Measurements from ENCODE around the gene B3GALT4. TPM values are rescaled to one million over a fixed set of nuclear protein-coding genes. Genes with fewer than 3 reads are reported as not detected.

B3GALT4 gene
- total RNA-seq, 1 experiment from 2014 or later, result 7.9 TPM

GRCh38 chr6:33286946-33287914, 10.3 kb downstream of the B3GALT4 start:
- H3K4me1 ChIP-seq (ENCODE audit: insufficient read depth, low read length), result peaks cover 17% of the 10 kb centered on the region
- no peak for ATAC-seq
- intact Hi-C loops (cut with micrococcal nuclease), result no loop called here
- no peak for DNase-seq
- no TSS peak for BruUV-seq (replicated peaks)
- H3F3A ChIP-seq (ENCODE audit: low read length, unreplicated experiment), result no peaks in the 10 kb centered on the region
- H2AFZ ChIP-seq (ENCODE audit: low read length), result no peak overlapping the region
- ChIA-PET POLR2A (ENCODE audit: unreplicated experiment) (no interaction called here), CTCF (no interaction called here)
- H3K27me3 ChIP-seq (ENCODE audit: low read length), result no peaks in the 10 kb centered on the region
- no peaks in the 10 kb centered on the region for H3K9me3 ChIP-seq (ENCODE audit: low read length)
- H4K20me1 ChIP-seq (ENCODE audit: low read length), result no peaks in the 10 kb centered on the region
- H3K9me2 ChIP-seq (replicated peaks; ENCODE audit: low read length), result no peaks in the 10 kb centered on the region
- no peak overlapping the region for H3K27ac ChIP-seq (ENCODE audit: low read length)
- TF ChIP-seq CTCF (conservative IDR thresholded peaks at IDR 0.05; ENCODE audit: low read depth, low read length) (no peak), EZH2 (IDR thresholded peaks at IDR 0.05; ENCODE audit: low read length, unreplicated experiment) (no peak), EZH2phosphoT487 (IDR thresholded peaks at IDR 0.05; ENCODE audit: borderline replicate concordance, low read length) (no peak)
- H3K36me3 ChIP-seq (ENCODE audit: low read depth, low read length), result peaks cover 43% of the 10 kb centered on the region
- H3K79me2 ChIP-seq (ENCODE audit: low read length), result peaks cover 52% of the 10 kb centered on the region
- 0 out of 2 replicates have a peak overlapping the region, but pooled peaks have one; percentile 97 for H3K4me3 ChIP-seq (ENCODE audit: low read length)
- peak overlapping the region; percentile 98; the same call in 1 of the 2 replicates for H3K4me2 ChIP-seq (ENCODE audit: low read length)
- H3K9ac ChIP-seq (ENCODE audit: low read length), result no peak overlapping the region

- peak overlapping the region; percentile 91 for H3K9ac ChIP-seq (ENCODE audit: low read length)
Measured at GRCh38 chr6:33288141-33288920, 11.4 kb downstream of the B3GALT4 start.

More at GRCh38 chr6:33288141-33288920, 11.4 kb downstream of the B3GALT4 start:
- H3K27ac ChIP-seq (ENCODE audit: low read length), result peak overlapping the region; percentile 6
- no peaks in the 10 kb centered on the region for H3K9me2 ChIP-seq (replicated peaks; ENCODE audit: low read length)
- H3K4me3 ChIP-seq (ENCODE audit: low read length), result peak overlapping the region; percentile 97
- intact Hi-C loops (cut with micrococcal nuclease), result no loop called here
- H3K79me2 ChIP-seq (ENCODE audit: low read length), result peaks cover 52% of the 10 kb centered on the region
- H3K4me2 ChIP-seq (ENCODE audit: low read length), result peak overlapping the region; percentile 98
- ChIA-PET CTCF (no interaction called here), POLR2A (ENCODE audit: unreplicated experiment) (interaction anchor here (1.1 to 1.5 kb wide), 2 partner anchors 11 to 16 kb away, joined by 4 to 7 read pairs; partner anchors contain the start of genes RPS18 and VPS52)
- no peak for ATAC-seq
- H4K20me1 ChIP-seq (ENCODE audit: low read length), result no peaks in the 10 kb centered on the region
- peak overlapping the region; percentile 98 for H2AFZ ChIP-seq (ENCODE audit: low read length)
- no peaks in the 10 kb centered on the region for H3K27me3 ChIP-seq (ENCODE audit: low read length)
- H3K4me1 ChIP-seq (ENCODE audit: insufficient read depth, low read length), result peaks cover 17% of the 10 kb centered on the region
- TF ChIP-seq EZH2 (IDR thresholded peaks at IDR 0.05; ENCODE audit: low read length, unreplicated experiment), result no peak
- no peak for TF ChIP-seq CTCF (conservative IDR thresholded peaks at IDR 0.05; ENCODE audit: low read depth, low read length)
- TF ChIP-seq EZH2phosphoT487 (IDR thresholded peaks at IDR 0.05; ENCODE audit: borderline replicate concordance, low read length), result no peak
- no peaks in the 10 kb centered on the region for H3F3A ChIP-seq (ENCODE audit: low read length, unreplicated experiment)
- DNase-seq, result no peak
- no peaks in the 10 kb centered on the region for H3K9me3 ChIP-seq (ENCODE audit: low read length)
- H3K36me3 ChIP-seq (ENCODE audit: low read depth, low read length), result peaks cover 42% of the 10 kb centered on the region
- TSS peak; percentile 68 for BruUV-seq (replicated peaks)

All from PC-3 (cell line).